Measurements from ENCODE around the gene TFIP11.

TFIP11 gene

GRCh38 chr22:26479792-26480610 lies 32.3 kb downstream of the TFIP11 start:
- no peak for TF ChIP-seq CTCF (IDR thresholded peaks at IDR 0.05; ENCODE audit: borderline replicate concordance, insufficient read depth, low read depth, low read length)
- H3K4me3 ChIP-seq (ENCODE audit: low read depth, low read length) = peak overlapping the region; percentile 11

- TF ChIP-seq CTCF (IDR thresholded peaks at IDR 0.05; ENCODE audit: borderline replicate concordance, insufficient read depth, low read depth, low read length) = no peak
- peak overlapping the region; percentile 27 for H3K4me3 ChIP-seq (ENCODE audit: low read depth, low read length)
These were observed 33.1 kb downstream of the TFIP11 start for GRCh38 chr22:26479043-26479791.

- no peak for TF ChIP-seq CTCF (IDR thresholded peaks at IDR 0.05; ENCODE audit: borderline replicate concordance, insufficient read depth, low read depth, low read length)
- no peak overlapping the region for H3K4me3 ChIP-seq (ENCODE audit: low read depth, low read length)
These were observed 34.9 kb downstream of the TFIP11 start for GRCh38 chr22:26477341-26477731.

DNA sequence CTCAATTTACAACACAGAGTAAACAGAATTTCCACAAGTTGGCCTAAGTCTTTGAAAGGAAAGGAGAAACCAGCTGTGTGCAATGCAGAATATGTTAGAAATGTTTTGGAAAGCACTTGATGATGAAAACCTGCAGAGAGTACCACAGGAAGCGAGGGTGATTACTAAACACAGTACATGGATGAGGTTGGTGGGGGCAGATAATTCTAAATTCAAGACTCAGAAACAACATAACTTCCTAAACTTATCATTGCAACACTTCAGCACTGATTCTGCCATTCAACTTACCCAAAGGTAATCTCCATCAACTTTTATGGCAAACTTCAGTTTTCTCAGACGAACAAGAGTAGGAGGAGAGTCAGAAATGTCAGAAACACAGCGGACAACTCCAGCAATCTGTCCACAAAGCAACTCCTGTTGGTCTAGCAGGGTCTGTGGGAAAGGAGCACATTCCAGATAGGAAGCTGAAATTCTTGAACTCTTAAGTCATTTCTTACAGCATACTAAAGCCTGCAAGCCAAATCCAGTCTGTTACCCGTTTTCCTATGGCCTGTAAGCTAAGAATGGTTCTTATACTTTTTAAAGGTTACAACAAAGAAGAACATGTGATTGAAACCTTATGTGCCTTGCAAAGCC lies 35.5 kb downstream of the TFIP11 start:
- H3K4me3 ChIP-seq (ENCODE audit: low read depth, low read length) = no peak overlapping the region
- TF ChIP-seq CTCF (IDR thresholded peaks at IDR 0.05; ENCODE audit: borderline replicate concordance, insufficient read depth, low read depth, low read length) = no peak

DNA sequence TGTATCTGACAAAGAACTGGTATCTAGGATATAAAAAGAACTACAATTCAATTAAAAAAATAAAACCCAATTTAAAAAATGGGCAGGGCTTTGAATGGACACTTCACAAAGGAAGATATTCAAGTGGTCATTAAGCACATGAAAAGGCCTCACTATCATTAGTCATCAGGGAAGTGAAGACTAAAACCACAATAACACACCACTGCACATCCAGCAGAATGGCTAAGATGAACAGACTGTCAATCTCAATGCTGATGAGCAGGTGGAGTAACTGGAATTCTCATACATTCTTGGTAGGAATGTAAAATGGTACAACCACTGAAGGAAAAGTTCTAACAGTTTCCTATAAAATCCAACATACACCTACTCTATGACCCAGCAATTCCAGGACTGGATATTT lies 37.6 kb downstream of the TFIP11 start:
- H3K4me3 ChIP-seq (ENCODE audit: low read depth, low read length) = no peak overlapping the region
- no peak for TF ChIP-seq CTCF (IDR thresholded peaks at IDR 0.05; ENCODE audit: borderline replicate concordance, insufficient read depth, low read depth, low read length)

- H3K4me3 ChIP-seq (ENCODE audit: low read depth, low read length) = no peak overlapping the region
- no peak for TF ChIP-seq CTCF (IDR thresholded peaks at IDR 0.05; ENCODE audit: borderline replicate concordance, insufficient read depth, low read depth, low read length)
These were observed 40.8 kb downstream of the TFIP11 start for GRCh38 chr22:26471522-26471921.

Measured in GM12875 (cell line).